GM04504 (cell line): ENCODE measurements around the gene KIF26A.
"Not testable (repeated sequence)": the region's sequence is repeated elsewhere in the genome, so short reads cannot be mapped to it uniquely, and the experiment has no call there.

Source experiments
- DNase-seq: peaks from one replicate; pipeline ENCODE4 v3.0.0-alpha.2; 2012; ENCODE audit warnings: low read depth

Gene KIF26A

DNA sequence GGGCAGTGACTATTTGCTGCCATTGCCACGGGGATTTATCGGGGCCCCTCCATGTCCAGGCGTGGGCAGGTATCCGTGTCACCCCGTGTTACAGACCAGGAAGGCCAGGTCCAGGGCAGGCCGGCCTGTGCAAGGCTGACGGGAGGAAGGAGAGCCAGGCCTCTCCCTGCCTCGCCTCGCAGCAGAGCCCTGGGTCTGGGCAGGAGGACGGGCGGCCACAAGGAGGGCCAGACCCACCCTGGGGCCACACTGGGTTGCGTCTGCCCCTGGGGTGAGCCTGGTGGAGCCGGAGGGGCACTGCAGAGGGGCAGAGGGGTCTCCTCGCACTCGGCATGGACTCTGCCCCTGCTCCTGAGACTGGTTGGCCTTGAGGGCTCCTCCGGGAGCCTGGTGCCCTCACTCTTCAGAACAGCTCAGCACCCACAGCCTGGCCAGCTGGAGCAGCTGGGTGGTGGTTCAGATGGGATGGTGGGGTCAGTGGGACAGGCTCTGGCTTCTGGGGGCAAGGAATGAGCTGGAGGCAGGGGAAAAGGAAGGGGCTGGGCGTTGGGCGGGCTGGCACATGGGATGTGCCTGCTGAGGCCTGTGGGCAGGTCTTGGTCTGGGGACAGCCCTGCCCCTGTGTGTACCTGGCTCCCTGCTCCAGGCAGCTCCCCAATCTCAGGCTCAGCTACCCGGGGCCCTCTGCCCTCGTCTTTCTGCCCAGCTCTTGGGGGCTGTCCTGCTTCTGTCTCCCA is 53.9 kb downstream of the KIF26A start:
- DNase-seq = no peak

DNA sequence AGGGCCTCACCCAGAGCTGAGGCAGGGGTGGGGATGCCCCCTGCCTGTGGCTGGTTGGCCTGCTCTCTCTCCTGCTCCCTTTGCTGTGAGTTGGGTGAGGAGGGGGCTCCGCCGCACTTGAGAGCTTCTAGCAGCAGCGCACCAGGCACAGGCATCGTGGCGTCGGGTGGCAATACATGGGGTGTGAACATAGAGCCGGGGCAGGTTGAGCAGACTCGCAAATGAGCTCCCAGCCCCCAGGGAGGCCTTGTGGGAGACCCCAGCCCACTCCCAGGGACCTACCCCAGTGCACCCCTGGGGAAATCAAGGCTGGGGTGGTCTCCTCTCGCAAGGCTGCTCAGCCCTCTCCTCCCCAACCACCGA is 54.5 kb downstream of the KIF26A start:
- DNase-seq = no peak

DNA sequence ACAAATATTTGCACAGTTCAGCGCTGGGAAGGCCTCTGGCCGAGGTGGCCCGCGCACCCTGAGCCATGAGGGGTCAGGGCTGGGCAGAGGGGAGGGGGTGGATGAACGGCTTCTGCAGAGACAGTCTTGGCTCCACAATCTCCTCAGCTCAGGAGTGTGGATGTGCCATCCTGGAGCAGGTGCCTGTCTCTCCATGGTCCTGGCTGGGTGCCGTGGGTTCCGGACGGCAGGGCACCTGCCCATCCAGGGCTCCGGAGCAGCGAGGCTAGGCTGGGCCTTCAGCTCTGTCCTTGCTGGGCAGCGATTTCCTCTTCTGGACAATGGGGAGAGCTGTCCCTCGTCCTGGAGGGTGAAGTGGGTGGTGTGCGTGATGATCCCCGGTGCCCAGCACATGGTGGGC is 55.6 kb downstream of the KIF26A start:
- DNase-seq = no peak

DNA sequence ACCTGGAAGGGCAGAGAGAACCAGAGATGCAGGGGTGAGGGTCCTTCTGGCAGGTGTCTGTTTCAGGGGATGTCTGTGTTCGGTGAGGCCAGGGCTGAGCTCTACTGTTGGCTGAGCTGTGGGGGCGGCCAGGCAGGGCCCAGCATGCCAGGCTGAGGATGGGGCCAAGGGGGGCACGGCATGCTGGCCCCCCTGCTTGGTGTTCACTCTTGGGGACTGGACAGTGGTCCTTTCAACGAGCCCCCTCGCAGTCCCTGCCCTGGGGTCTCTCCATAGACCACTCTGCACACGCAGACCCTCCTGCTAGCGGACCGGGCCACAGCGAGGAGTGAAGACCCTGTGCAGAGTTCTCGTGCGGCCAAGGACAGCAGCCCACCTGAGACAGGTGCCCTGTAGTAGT is 56.3 kb downstream of the KIF26A start:
- no peak for DNase-seq

DNA sequence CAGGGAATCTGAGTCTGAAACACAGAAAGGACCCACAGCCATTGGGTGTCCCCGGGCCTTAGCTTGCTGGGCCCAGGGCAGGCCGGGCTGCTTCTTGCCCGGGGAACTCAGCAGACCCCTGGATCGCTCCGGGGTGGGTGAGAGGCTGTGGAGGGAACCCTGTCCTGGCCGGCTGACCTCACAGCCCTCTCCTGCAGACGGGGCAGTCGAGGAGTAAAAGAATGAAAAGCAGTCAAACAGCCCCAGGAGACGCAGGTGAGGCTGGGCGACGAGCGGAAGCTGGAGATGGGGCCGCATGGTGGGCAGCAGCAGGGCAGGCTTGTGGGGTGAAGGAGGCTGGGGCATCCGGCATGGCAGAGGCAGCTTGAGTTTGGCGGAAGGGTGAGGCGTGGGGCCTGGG is 57.0 kb downstream of the KIF26A start:
- no peak for DNase-seq

DNA sequence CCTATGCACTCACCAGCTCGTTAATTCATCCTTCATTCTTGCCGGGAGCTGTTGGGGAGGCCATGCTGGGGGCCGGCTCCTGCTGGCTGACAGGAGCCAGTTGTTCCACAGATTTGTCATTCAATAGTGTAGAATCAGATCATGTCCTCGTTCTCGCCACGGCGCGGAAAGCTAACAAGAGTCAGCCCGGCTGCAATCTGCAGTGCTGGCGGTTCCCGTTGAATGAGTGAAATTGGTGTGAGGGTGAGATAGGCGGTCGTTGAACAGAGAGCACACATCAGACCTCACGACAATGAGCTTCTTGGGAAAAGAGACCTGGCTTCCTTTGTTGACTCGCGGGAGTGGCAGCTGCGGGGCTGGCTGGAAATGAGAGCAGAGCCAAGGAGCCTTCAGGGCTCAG is 57.5 kb downstream of the KIF26A start:
- DNase-seq = no peak

DNA sequence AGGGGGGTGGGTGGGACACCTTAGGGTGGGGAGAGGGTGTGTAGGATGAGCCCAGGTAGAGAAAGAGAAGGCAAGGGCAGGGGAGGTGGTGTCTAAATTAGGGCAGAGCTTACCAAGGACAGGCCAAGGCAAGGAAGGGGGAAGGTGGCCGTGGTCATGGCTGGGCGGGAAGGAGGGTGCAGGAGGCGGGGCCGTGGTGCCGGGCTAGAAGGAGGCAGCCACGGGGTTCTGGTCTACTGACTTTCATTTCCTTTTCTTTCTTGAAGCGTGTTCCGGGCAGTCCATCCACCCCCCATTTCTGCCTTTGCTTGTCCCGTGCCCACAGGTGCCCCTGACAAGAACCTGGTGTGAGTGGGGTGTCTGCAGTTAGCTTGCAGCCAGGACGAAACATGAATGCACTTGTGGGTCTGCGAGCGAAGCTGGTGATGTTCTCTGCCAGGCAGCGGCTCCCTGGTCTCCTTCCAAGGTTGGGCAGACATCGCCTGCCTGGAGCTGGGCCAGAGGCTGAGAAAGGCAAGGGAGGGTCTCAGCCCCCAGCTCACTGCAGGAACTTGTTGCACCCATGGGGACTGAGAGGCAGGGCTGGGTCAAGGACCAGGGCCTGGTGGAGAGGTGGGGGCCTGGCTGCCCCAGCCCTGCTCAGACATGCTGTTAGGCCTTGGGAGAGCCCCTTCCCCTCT is 58.2 kb downstream of the KIF26A start:
- DNase-seq = no peak

DNA sequence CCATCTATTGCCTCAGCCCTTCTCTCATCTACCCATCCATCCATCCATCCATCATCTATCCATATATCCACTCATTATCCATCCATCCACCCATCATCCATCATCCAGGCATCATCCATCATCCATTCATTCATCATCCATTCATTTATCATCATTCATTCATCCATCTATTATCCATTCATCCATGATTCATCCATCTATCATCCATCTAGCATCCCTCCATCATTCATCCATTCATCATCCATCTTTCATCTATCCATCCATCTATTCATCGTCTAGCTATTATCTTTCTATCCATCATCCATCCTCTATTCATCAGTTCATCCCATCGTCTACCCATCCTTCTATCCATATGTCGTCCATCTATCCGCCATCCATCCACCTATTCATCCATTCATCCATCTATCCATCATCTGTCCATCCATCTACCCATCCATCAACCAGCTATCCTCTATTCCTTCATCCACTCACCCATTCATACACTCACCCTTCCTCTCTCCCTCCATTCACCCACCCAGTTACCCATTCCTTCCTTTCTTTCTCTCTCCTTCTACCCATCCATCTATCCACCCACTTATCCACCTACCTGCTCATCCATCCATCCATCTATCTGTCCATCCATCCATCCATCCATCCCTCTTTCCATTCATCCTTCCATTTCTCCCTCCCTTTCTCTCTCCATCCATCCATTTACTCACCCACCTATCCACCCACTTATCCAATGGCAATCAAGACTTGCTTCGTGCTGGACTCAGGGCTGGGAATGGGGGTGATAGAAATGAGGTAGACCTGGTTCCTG is 59.3 kb downstream of the KIF26A start:
- DNase-seq = no peak

DNA sequence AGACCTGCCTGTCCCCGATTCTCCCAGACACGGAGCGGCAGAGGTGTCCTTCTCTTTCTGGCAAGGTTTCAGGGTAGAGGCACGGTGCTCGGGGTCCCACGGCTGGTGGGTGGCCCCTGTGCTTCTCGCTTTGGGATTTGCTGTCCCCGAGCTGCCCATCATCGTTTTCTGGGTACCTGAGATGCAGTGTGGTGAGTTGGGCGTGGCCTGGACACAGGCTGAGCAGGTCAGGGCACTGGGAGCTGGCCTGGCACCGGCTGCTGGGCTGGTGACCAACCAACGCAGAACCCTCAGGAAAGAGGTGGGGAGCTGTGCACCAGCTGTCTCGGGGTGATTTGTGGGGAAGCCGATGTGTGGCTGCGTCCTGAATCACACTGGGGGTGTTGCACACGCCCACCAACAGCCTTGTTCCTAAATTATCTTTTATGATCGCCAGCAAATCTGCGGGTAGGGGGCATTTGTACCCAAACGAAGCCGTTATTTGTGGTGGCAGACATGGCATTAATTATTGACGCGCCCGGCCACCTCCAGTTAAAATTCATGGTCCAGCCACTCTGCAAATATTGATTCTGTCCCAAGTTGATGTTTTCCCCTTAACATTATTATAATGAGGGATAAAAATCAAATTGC is 61.0 kb downstream of the KIF26A start:
- DNase-seq = no peak

DNA sequence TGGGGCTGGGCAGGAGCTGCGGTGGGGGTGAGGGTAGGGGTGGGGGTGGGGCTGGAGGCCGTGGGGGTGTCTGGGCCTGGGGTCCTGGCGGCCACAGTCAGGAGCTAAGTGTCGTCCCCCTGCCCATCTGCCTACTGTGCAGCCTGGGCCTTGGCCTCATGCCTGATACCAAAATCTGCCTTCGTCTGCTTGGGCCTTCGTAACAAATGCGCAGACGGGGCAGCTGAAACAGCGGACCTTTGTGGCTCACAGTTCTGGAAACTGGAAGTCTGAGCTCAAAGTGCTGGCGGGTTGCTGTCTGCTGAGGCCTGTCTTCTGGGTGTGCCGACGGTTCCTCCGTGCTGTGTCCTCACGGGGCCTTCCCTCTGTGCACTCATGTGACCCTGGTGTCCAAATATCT is 61.7 kb downstream of the KIF26A start:
- no peak for DNase-seq

DNA sequence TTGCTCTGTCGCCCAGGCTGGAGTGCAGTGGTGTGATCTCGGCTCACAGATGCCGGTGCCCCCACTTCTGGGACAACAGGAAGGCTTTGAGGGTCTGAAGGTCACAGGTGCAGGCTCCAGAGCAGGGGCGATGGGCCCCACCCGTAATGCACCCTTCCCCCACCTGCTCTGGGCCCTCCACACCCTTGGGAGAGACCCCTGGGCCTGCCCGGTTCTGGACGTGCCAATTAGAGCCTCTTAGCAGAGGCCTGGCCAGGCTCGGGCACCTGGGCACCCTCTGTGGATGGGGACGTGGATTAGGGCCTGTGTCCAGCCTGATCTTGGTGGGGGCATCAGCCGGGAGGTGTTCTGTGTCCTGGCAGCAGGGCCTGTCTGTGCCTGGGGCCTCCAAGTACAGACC is 62.2 kb downstream of the KIF26A start:
- DNase-seq = no peak

DNA sequence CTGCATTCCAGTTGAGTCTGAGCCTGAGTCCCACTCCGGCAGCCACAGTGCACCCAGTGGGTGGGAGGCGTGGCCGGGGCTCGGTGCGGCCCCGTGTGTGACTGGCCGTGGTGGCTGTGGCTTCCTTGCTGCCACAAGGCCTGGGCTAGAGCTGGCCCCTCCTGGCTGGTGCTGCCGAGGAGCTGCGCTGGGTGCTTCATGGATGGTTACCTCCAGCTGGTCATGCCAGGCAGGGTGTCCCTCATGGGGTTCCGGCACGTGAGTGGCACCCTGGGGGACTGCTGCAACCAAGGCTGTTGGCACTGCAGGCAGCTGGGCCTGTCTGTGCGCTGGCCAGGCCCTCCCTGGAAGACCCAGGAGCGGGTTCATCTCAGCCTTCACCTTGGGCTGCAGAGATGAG is 62.7 kb downstream of the KIF26A start:
- no peak for DNase-seq

DNA sequence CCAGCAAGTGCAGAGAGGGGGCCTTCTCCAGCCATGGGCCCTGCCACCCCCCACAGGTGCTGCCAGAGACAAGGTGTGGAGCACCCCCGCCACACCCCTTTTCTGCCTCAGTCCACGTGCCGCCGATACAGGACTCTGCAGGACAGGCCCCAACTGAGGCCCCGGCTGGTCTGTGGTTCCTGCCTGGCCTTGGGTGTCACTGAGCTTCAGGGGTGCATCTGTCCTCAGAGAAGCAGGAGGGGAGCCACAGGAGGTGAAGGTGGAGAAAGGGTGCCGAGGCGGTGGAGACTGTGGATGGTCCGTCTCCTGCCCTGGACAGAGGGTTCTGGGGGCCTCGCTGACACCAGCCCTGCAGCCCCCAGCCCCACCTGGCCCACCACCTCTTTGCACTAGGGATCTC is 63.1 kb downstream of the KIF26A start:
- DNase-seq = no peak

DNA sequence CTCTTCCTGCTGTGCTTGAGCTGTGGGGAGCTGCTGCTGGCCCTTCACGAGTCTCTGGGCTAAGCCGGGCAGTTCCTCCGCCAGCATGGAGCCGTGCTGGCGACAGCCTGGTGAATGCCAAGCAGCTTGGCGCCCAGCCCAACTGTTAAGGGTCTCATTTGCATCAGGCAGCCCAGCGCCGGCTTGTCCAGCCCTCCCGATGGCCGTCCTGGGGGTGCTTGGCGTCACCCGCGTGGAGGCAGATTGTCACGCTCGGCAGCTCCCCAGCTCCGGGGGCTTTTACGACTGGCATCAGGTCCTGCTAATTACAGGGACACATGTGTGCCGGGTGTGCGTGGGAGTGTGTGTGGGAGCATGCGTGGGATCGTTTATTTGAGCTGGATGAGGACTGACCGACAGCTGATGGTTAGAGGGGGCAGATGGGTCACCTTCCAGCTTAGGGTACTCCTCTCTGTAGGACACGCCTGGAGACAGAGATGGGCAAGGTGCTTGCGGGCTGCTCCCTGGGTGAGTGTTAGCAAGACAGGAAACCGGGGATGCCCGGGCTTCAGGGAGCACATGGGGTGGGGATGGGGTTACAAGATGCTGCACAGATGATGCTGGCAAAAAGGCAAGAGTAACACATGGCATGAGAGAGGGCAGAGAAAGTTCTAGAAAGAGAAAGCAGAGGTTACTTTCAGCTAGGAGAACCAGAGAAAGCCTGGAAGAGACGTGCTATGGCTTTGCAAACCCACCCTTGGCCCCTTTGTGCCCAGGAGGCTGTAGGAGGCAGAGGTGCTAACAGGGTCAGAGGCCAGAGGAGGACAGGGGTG is 64.1 kb downstream of the KIF26A start:
- no peak for DNase-seq

DNA sequence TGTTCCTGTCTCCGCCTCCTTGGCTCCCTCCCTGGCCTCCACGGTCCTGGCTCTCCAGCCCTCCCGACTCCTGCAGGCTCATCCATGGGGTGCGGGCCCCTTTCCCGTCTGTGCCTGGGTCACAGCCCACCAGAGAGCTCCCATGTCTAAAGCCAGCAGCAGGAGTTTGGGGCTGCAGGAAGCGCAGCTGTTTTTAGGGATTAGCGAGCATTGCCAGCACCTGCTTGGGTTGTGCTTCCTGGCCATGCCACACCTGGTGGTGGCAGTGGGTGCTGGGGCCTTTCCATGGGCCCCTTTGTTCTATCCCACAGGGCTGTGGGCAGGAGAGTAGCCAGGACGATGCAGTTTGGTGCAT is 64.7 kb downstream of the KIF26A start:
- no peak for DNase-seq

DNA sequence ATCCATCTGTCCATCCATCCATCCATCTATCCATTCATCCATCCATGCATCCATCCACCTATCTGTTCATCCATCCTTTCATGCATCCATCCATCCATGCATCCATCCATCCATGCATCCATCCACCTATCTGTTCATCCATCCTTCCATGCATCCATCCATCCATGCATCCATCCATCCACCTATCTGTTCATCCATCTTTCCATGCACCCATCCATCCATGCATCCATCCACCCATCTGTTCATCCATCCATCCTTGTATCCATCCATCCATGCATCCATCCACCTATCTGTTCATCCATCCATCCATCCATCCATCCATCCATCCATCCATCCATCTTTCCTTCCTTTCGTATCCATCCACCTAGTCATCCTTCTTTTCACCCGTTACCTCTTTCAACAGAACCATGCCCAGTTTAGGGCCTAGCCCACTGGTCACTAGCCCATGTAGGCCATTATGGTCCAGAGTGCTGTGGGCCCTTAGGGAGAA is 66.3 kb downstream of the KIF26A start:
- no peak for DNase-seq

DNA sequence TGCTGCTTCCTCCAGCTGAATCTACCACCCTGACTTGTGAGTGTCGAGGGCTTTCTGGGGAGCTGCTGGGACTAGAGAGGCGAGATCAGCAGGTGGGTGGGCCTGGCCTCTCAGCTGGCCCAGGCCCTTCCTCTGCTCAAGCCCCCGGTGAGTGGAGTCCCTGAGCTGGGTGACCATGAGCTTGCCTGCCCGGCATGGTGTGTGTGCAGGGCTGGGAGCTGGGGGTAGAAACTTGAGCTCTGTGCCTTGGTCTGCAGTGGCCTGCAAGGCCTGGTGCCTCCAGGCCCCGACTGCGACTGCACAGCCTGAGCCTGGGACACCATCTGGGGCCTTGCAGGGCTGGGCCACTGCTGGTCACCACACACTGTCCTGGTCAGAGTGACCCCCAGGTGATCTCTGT is 67.4 kb downstream of the KIF26A start:
- DNase-seq = no peak

DNA sequence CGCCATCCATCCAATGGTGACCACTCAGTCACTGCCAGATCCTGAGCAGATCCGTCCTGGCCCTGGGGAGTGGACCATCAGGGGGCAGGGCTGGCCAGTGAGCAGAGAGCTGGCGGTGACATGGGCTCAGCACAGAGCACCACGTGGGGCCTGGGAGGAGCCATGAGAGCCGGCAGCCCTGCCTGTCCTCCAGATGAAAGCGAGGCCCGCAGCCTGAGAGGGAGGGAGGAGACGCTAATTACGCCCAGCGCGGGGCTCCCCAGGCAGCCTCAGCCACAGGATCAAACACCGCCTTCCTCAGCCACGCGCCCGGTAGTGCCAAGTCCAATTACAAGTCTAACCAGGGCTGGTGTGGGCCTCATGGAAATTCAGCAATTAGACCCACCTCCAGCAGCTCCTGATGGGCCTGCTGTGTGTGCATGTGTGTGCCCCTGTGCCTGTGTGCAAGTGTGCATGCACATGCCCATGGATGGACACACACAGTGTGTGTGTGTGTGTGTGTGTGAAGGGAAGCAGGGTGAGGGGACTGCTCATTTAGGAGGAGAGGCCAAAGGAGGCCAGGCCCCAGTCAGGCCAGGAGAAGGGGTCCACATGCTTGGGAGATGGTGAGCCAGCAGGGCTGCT is 68.0 kb downstream of the KIF26A start:
- no peak for DNase-seq

DNA sequence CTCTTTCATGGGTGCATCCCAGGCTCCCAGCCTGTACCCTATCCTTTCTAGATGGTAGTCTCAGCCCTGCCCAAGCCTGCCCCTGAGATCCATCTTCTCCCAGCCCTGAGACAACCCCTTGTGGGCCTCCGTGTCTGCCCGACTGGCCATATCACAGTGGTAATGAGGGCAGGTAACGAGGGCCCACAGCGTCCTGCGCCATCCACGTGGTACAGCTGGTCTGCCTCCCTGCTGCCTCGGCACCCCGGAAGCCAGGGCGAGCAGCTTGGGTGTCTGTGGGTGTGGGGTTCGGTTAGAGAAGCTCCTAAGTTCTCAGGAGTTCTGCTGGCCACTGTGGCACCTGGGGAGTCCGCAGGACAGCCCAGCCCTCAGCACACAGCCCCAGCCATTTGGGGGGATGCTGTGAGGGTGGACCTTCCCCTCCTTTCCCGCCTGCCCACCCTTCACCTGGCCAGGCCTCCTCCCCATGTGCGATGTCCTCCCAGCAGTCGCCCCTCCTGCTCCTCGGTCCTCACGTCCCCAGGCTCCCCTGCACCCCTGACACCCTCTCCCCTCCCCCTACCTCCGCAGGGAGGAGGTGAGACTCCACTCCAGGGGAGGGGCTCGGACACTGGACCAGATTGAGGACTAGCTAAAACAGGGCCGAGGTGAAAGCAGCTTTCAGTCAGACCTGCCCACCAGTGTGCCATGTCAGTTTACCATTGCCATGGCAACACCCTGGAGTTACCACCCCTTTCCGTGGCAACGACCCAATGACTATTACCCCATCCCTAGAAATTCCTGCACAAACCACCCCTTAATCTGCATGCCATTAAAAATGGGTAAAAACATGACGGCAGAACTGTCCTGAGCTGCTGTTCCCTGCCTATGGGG is 69.0 kb downstream of the KIF26A start:
- DNase-seq = no peak

DNA sequence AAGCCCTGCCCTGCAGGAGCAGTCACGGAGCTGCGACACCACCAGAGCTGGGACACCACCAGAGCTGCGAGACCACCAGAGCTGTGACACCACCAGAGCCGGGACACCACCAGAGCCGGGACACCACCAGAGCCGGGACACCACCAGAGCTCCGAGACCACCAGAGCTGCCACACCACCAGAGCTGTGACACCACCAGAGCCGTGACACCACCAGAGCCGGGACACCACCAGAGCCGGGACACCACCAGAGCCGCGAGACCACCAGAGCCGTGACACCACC is 69.6 kb downstream of the KIF26A start:
- not testable (repeated sequence) for DNase-seq

DNA sequence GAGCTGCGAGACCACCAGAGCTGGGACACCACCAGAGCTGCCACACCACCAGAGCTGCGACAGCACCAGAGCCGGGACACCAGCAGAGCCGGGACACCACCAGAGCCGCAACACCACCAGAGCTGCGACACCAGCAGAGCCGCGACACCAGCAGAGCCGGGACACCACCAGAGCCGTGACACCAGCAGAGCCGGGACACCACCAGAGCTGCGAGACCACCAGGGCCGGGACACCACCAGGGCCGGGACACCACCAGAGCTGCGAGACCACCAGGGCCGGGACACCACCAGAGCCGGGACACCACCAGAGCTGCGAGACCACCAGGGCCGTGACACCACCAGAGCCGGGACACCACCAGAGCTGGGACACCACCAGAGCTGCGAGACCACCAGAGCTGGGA is 69.9 kb downstream of the KIF26A start:
- DNase-seq = not testable (repeated sequence)
